Body of pancreas (tissue), 4 donors: ENCODE data around the gene IL18.

Experiments used
- CTCF ChIP-seq, 7 experiments: fragments of 450-650 bp in 4 of 7; fragments of 200-600 bp in 3 of 7; sonication (generic) in 3 of 7; IDR thresholded peaks; one replicate each; pipeline ENCODE4 v1.5.1; 2016 to 2019; ENCODE audit warnings: antibody characterized with exemption in 7 of 7
- POLR2A ChIP-seq, 3 donors: fragments of 450-650 bp; IDR thresholded peaks; one replicate each; pipeline ENCODE4 v1.6.1; 2016; ENCODE audit warnings: antibody characterized with exemption in 3 of 3, mild to moderate bottlenecking in 2 of 3

GRCh38 chr11:112206071-112206470, 42.2 kb upstream of the IL18 start:
- no peak for TF ChIP-seq POLR2A (IDR thresholded peaks at IDR 0.05)
- no peak for TF ChIP-seq CTCF (IDR thresholded peaks at IDR 0.05)
